Mucosa of rectum (tissue), 2 donors: ENCODE results near the gene PRPF18.

Experiments
- H3K27ac ChIP-seq, 2 donors: one replicate each; pipeline ENCODE4 v1.7.0; 2013; ENCODE audit warnings: inconsistent platforms in 2 of 2, low read depth in 2 of 2, low read length in 2 of 2
- H3K27me3 ChIP-seq, 2 donors: one replicate each; pipeline ENCODE4 v1.7.0; 2013; ENCODE audit warnings: low read length in 2 of 2; ENCODE audit not compliant: control insufficient read depth in 2 of 2, insufficient read depth in 2 of 2
- H3K36me3 ChIP-seq, 2 donors: one replicate each; pipeline ENCODE4 v1.7.0; 2013; ENCODE audit warnings: low read length in 2 of 2; ENCODE audit not compliant: control insufficient read depth in 2 of 2, insufficient read depth in 2 of 2
- H3K4me1 ChIP-seq, 2 donors: one replicate each; pipeline ENCODE4 v1.7.0; 2013; ENCODE audit warnings: low read length in 2 of 2, mild to moderate bottlenecking in 1 of 2; ENCODE audit not compliant: control insufficient read depth in 2 of 2, insufficient read depth in 2 of 2
- H3K4me3 ChIP-seq, 2 donors: one replicate each; pipeline ENCODE4 v1.7.0; 2013; ENCODE audit warnings: low read length in 2 of 2
- H3K9ac ChIP-seq, 2 donors: one replicate each; pipeline ENCODE4 v1.7.0; 2013; ENCODE audit warnings: low read length in 2 of 2, low read depth in 1 of 2, mild to moderate bottlenecking in 1 of 2
- H3K9me3 ChIP-seq, 2 donors: one replicate each; pipeline ENCODE4 v1.7.0; 2013; ENCODE audit warnings: low read length in 2 of 2; ENCODE audit not compliant: control insufficient read depth in 2 of 2
- donor health status: healthy.
- donor health status: Normal muscosa, but diverticular disease.

Gene PRPF18

GRCh38 chr10:13567030-13567429, 19.7 kb upstream of the PRPF18 start:
- Histone ChIP-seq H3K27me3 (no peaks in the 10 kb centered on the region), H3K27ac (no peak overlapping the region), H3K9me3 (no peaks in the 10 kb centered on the region), H3K4me3 (no peak overlapping the region), H3K9ac (no peak overlapping the region), H3K36me3 (no peaks in the 10 kb centered on the region), H3K4me1 (no peaks in the 10 kb centered on the region)

- no peak overlapping the region for H3K27ac ChIP-seq
- no peak overlapping the region for H3K9ac ChIP-seq
These were observed 15.2 kb upstream of the PRPF18 start for GRCh38 chr10:13571541-13571940.

DNA sequence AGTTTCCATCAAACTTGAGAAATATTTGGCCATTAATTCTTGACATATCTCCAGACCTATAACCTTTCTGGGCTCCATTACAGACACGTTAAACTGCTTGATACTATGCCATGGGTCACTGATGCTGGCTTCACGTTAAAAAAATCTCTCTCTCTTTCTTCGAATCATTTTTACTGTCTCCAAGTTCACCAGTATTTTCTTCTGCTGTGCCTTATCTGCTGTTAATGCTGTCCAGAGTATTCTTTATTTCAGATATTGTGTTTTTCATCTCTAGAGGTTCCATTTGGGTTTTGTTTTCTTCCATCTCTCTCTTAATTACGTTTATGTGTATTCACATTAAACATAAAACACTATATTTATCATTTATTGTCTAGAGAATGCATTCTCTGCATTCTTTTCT, 12.8 kb upstream of the PRPF18 start:
- Histone ChIP-seq H3K27ac (no peak overlapping the region), H3K4me1 (no peaks in the 10 kb centered on the region), H3K9ac (no peak overlapping the region), H3K9me3 (no peaks in the 10 kb centered on the region), H3K27me3 (no peaks in the 10 kb centered on the region), H3K4me3 (no peak overlapping the region), H3K36me3 (no peaks in the 10 kb centered on the region)

More at GRCh38 chr10:13571541-13571940, 15.2 kb upstream of the PRPF18 start:
- no peaks in the 10 kb centered on the region for H3K4me1 ChIP-seq
- no peaks in the 10 kb centered on the region for H3K27me3 ChIP-seq
- H3K36me3 ChIP-seq = no peaks in the 10 kb centered on the region
- H3K4me3 ChIP-seq = no peak overlapping the region
- no peaks in the 10 kb centered on the region for H3K9me3 ChIP-seq

DNA sequence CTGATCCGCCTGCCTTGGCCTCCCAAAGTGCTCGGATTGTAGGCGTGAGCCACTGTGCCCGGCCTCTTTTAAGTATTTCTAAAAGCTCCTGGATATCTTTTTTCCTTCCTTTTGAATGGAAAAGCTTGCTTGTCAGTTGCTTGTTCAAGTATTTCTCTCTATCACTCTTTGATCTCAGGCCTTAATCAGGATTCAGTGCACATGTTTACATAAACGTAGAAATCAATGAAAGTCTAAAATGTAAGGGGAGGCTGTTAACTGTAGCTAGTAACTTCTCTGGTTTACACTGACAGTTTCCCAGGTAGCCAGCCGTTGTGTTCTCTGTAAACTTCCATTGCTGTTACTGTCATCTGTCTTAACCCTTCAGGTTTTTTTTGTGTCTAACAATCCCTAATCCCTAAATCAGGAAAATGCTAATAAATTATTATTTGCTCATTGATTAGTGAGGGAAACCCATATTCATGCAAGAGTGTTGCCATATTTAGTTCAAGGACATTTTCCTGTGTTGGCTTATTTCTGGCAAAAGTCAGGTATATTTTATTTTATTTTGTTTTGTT, 1.5 kb upstream of the PRPF18 start:
- H3K4me1 ChIP-seq = peaks cover 6 to 7% of the 10 kb centered on the region in 2 donors

DNA sequence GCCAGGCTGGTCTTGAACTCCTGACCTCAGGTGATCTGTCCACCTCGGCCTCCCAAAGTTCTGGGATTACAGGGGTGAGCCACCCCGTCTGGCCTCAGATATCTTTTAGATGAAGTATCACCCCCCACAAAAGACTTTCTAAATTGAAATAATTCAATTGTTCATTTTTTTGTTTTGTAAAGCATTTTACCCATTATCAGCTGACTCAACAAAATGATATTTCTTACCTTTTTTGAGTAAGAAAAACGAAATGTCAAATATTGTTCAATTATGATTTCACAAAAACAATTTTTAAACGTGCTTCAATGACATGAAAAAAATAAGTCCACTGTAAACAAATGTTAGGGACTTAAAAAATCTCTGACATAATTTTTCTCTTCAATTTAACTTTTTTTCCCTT, 822 bp upstream of the PRPF18 start:
- no peak overlapping the region for H3K27ac ChIP-seq
- H3K36me3 ChIP-seq = peaks cover 0 to under 1% of the 10 kb centered on the region in 2 donors
- H3K4me1 ChIP-seq = peaks cover 6 to 7% of the 10 kb centered on the region in 2 donors
- H3K4me3 ChIP-seq = no peak overlapping the region
- H3K27me3 ChIP-seq = peaks cover 0 to 7% of the 10 kb centered on the region in 2 donors
- H3K9ac ChIP-seq = no peak overlapping the region
- no peaks in the 10 kb centered on the region for H3K9me3 ChIP-seq

More for the DNA sequence above, 1.5 kb upstream of the PRPF18 start:
- no peak overlapping the region for H3K27ac ChIP-seq
- H3K9ac ChIP-seq = no peak overlapping the region
- H3K36me3 ChIP-seq = no peaks in the 10 kb centered on the region
- no peak overlapping the region for H3K4me3 ChIP-seq
- H3K9me3 ChIP-seq = no peaks in the 10 kb centered on the region
- H3K27me3 ChIP-seq = peaks cover 0 to 7% of the 10 kb centered on the region in 2 donors

DNA sequence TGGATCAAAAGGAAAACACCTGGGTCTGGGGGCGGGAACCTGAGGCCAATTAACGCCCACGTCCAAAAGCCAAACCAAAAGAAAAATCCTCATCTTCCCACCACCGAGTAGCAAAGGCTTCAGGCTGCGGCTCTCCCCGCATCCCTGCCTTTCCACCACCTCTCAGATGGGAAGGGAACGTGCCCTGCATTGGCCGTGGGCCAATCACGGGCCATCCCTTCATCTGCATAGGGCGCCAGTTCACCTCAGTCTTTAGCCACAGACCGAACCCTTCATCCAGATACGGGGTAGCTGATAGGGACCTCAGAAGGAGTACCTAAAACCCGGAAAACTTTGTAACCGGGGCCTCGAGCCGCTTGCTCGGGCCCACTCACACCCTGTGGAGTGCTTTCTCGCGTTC, 626 bp downstream of the PRPF18 start:
- peaks cover 0 to 7% of the 10 kb centered on the region in 2 donors for H3K27me3 ChIP-seq
- H3K9me3 ChIP-seq = no peaks in the 10 kb centered on the region
- H3K9ac ChIP-seq = peak overlapping the region; percentile 78 to 90
- H3K4me3 ChIP-seq = peak overlapping the region; percentile 89 to 98
- peaks cover 4 to 5% of the 10 kb centered on the region in 2 donors for H3K36me3 ChIP-seq
- peaks cover 6 to 7% of the 10 kb centered on the region in 2 donors for H3K4me1 ChIP-seq
- H3K27ac ChIP-seq = no peak overlapping the region

DNA sequence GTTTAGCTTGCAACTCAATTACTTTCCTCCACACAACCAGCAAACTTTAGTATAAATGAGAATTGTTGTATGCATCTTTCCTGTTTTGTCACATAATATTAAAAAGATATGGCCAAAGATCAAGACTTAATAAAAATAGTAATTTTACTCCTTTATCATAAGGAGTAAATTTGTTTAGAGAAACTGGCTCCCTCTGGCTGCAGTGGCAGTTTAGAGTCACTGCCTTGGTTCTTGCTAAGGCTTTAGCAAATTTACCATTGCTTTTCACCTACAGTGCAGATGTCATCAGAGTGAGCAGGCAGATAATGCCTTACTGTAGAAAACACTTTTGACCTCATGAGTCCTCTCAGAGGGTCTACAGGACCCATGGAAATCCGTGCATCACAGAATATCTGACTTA, 2.6 kb downstream of the PRPF18 start:
- H3K4me3 ChIP-seq = no peak overlapping the region
- peaks cover 6 to 7% of the 10 kb centered on the region in 2 donors for H3K4me1 ChIP-seq
- H3K27me3 ChIP-seq = no peaks in the 10 kb centered on the region
- H3K36me3 ChIP-seq = peaks cover 10 to 15% of the 10 kb centered on the region in 2 donors
- no peak overlapping the region for H3K9ac ChIP-seq
- no peak overlapping the region for H3K27ac ChIP-seq
- no peaks in the 10 kb centered on the region for H3K9me3 ChIP-seq

DNA sequence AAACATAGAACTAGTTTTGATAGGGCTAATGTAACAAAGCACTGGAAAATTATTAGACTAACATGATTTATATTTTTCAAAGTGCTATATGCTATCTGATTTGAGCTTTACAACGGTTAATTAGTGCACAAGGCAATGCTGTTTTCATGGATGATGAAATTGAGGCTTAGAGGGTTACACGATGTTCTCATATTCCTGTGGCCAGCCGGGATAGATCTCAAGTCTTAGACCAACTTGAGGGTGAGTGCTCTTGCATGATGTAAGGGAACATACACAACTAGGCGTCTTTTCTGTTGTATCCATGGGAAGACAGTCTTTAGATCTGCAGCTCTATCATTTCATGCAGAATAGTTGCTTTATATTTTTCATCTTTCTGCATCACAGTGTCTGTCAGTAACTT, 4.1 kb downstream of the PRPF18 start:
- Histone ChIP-seq H3K4me1 (peaks cover 6 to 7% of the 10 kb centered on the region in 2 donors), H3K9me3 (no peaks in the 10 kb centered on the region), H3K27ac (no peak overlapping the region), H3K27me3 (no peaks in the 10 kb centered on the region), H3K9ac (no peak overlapping the region), H3K4me3 (no peak overlapping the region), H3K36me3 (peaks cover 10 to 15% of the 10 kb centered on the region in 2 donors)

GRCh38 chr10:13592306-13592705, 5.5 kb downstream of the PRPF18 start:
- H3K9me3 ChIP-seq = no peaks in the 10 kb centered on the region
- H3K27me3 ChIP-seq = no peaks in the 10 kb centered on the region
- no peak overlapping the region for H3K9ac ChIP-seq
- no peak overlapping the region for H3K27ac ChIP-seq
- no peak overlapping the region for H3K4me3 ChIP-seq
- peaks cover 10 to 15% of the 10 kb centered on the region in 2 donors for H3K36me3 ChIP-seq
- H3K4me1 ChIP-seq = peaks cover 6 to 7% of the 10 kb centered on the region in 2 donors

GRCh38 chr10:13593535-13593934, 6.8 kb downstream of the PRPF18 start:
- H3K27ac ChIP-seq = no peak overlapping the region
- H3K4me1 ChIP-seq = no peaks in the 10 kb centered on the region
- H3K27me3 ChIP-seq = no peaks in the 10 kb centered on the region
- no peak overlapping the region for H3K4me3 ChIP-seq
- no peak overlapping the region for H3K9ac ChIP-seq
- H3K9me3 ChIP-seq = no peaks in the 10 kb centered on the region
- peaks cover 10 to 15% of the 10 kb centered on the region in 2 donors for H3K36me3 ChIP-seq
